GM23248 (cell line): ENCODE measurements around the gene IQGAP1. TPM values are rescaled to one million over a fixed set of nuclear protein-coding genes. Genes with fewer than 3 reads are reported as not detected.

Source experiments
- DNase-seq: peaks from one replicate; pipeline ENCODE4 v3.0.0-alpha.2; 2015
- H2AFZ ChIP-seq: fragments of 200-600 bp; sonication (generic); 2 replicates; pipeline ENCODE4 v1.6.1; 2016; ENCODE audit warnings: antibody characterized with exemption
- H3F3A ChIP-seq: fragments of 200-600 bp; sonication (generic); 2 replicates; pipeline ENCODE4 v1.6.1; 2016; ENCODE audit warnings: mild to moderate bottlenecking, antibody characterized with exemption, mixed run types; ENCODE audit not compliant: insufficient read depth
- H3K27ac ChIP-seq: fragments of 200-600 bp; sonication (generic); 2 replicates; pipeline ENCODE4 v1.5.1; 2016; ENCODE audit warnings: mild to moderate bottlenecking
- H3K27me3 ChIP-seq: fragments of 200-600 bp; sonication (generic); replicated peaks from 2 replicates; pipeline ENCODE4 v1.6.1; 2016; ENCODE audit warnings: mild to moderate bottlenecking; ENCODE audit not compliant: insufficient read depth
- H3K36me3 ChIP-seq: fragments of 200-600 bp; sonication (generic); 2 replicates; pipeline ENCODE4 v1.6.1; 2016; ENCODE audit warnings: low read depth, mild to moderate bottlenecking
- H3K4me1 ChIP-seq: fragments of 200-600 bp; sonication (generic); 2 replicates; pipeline ENCODE4 v1.6.1; 2016; ENCODE audit warnings: mild to moderate bottlenecking; ENCODE audit not compliant: insufficient read depth
- H3K4me2 ChIP-seq: fragments of 200-600 bp; sonication (generic); one replicate; pipeline ENCODE4 v1.6.1; 2016; ENCODE audit warnings: mild to moderate bottlenecking; ENCODE audit not compliant: unreplicated experiment
- H3K4me3 ChIP-seq: fragments of 200-600 bp; sonication (generic); 2 replicates; pipeline ENCODE4 v1.5.1; 2016; ENCODE audit warnings: mild to moderate bottlenecking
- H3K79me2 ChIP-seq: fragments of 200-600 bp; sonication (generic); 2 replicates; pipeline ENCODE4 v1.6.1; 2016; ENCODE audit warnings: mild to moderate bottlenecking; ENCODE audit not compliant: insufficient read depth
- H3K9ac ChIP-seq: fragments of 200-600 bp; sonication (generic); 2 replicates; pipeline ENCODE4 v1.6.1; 2016; ENCODE audit warnings: mild to moderate bottlenecking
- H3K9me2 ChIP-seq: fragments of 200-600 bp; sonication (generic); 2 replicates; pipeline ENCODE4 v1.6.1; 2016; ENCODE audit warnings: mixed run types, mild to moderate bottlenecking, moderate library complexity; ENCODE audit not compliant: insufficient read depth
- H3K9me3 ChIP-seq: fragments of 200-600 bp; sonication (generic); one replicate; pipeline ENCODE4 v1.6.1; 2017; ENCODE audit warnings: low read depth
- H4K20me1 ChIP-seq: fragments of 200-600 bp; sonication (generic); 2 replicates; pipeline ENCODE4 v1.6.0; 2016; ENCODE audit not compliant: insufficient read depth
- EZH2 ChIP-seq: fragments of 200-600 bp; sonication (generic); IDR thresholded peaks from 2 replicates; pipeline ENCODE4 v1.6.1; 2018; ENCODE audit warnings: antibody characterized with exemption, mild to moderate bottlenecking; ENCODE audit not compliant: insufficient read depth, poor library complexity, severe bottlenecking
- EZH2phosphoT487 ChIP-seq: fragments of 200-600 bp; sonication (generic); IDR thresholded peaks from 2 replicates; pipeline ENCODE4 v1.6.1; 2018; ENCODE audit warnings: antibody characterized with exemption, moderate library complexity, mild to moderate bottlenecking, low read depth; ENCODE audit not compliant: insufficient read depth
- WGBS, 2 experiments: methylation state at CpG; one replicate each; pipeline ENCODE4 v1.1.6; 2015 to 2017; ENCODE audit warnings: low lambda C conversion rate in 2 of 2, low coverage in 1 of 2; ENCODE audit errors: missing lambda C conversion rate in 2 of 2; 5-methylcytosine and 5-hydroxymethylcytosine counted together
- in situ Hi-C: fragments of 300-500 bp; cut with MboI; formaldehyde crosslinking; loops from 2 replicates; pipeline ENCODE4 v1.15.0; 2020
- polyA plus RNA-seq: library from polyadenylated mRNA; unstranded; fragments of >200 nt; fragmentation: Nextera tagmentation; extraction: Ambion mirVana; gene quantifications from 2 replicates; pipeline ENCODE4 v1.2.1, GENCODE V29; 2016
- total RNA-seq: library from RNA; depleted of rRNA; stranded (reverse); fragments of >200 nt; shearing (Covaris generic); gene quantifications from 2 replicates; pipeline ENCODE4 v1.2.3, GENCODE V29; 2014; rRNA removed

IQGAP1 gene, protein sequence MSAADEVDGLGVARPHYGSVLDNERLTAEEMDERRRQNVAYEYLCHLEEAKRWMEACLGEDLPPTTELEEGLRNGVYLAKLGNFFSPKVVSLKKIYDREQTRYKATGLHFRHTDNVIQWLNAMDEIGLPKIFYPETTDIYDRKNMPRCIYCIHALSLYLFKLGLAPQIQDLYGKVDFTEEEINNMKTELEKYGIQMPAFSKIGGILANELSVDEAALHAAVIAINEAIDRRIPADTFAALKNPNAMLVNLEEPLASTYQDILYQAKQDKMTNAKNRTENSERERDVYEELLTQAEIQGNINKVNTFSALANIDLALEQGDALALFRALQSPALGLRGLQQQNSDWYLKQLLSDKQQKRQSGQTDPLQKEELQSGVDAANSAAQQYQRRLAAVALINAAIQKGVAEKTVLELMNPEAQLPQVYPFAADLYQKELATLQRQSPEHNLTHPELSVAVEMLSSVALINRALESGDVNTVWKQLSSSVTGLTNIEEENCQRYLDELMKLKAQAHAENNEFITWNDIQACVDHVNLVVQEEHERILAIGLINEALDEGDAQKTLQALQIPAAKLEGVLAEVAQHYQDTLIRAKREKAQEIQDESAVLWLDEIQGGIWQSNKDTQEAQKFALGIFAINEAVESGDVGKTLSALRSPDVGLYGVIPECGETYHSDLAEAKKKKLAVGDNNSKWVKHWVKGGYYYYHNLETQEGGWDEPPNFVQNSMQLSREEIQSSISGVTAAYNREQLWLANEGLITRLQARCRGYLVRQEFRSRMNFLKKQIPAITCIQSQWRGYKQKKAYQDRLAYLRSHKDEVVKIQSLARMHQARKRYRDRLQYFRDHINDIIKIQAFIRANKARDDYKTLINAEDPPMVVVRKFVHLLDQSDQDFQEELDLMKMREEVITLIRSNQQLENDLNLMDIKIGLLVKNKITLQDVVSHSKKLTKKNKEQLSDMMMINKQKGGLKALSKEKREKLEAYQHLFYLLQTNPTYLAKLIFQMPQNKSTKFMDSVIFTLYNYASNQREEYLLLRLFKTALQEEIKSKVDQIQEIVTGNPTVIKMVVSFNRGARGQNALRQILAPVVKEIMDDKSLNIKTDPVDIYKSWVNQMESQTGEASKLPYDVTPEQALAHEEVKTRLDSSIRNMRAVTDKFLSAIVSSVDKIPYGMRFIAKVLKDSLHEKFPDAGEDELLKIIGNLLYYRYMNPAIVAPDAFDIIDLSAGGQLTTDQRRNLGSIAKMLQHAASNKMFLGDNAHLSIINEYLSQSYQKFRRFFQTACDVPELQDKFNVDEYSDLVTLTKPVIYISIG (N-terminal part only)
- total RNA-seq = 165 and 185 TPM in 2 replicates
- 97.4 and 101 TPM in 2 replicates for polyA plus RNA-seq

DNA sequence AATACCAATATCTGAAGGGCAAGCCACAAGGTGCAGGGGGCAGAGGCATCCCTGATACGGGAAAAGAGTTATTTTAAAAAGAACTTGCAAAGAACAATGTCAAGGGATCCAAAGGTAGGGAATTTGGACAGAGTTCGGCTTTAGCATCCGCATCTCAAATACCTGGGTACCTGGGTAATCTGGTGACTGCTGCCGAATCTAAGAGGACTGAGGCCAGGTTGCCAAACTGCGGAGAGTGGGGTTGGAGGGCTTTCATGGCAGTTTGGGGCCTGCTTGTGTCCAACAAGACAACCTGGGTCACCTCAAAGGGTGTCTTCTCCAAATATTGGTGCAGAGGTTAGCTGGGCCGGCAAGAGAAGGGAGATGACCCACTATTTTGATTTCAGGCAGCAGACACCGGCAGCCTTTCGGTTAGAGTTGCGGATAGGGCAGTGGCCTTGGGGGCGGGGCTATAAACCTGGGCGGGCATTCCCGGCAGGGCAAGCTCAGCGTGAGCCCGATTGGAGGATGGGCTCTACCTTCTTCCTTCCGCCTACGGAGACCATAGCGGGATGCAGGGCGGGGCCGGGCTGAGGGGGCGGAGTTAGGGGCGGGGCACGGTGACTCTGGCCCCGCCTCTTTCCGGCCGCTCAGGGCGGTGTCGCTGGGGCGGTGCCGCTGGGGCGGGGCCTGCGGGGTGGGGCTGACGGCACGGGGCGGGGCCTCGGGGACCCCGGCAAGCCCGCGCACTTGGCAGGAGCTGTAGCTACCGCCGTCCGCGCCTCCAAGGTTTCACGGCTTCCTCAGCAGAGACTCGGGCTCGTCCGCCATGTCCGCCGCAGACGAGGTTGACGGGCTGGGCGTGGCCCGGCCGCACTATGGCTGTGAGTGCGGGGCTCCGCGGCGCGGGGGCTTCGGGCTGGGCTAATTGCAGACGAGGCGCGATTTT, at the start of gene IQGAP1:
IQGAP1 (plus strand) TSS at position 709 of the 928 bp plus-strand sequence; CDS start at position 809, 100 bp downstream.
- Histone ChIP-seq H3K9me3 (no peaks in the 10 kb centered on the region), H3K4me1 (peaks cover 15% of the 10 kb centered on the region), H3K27ac (peak within 1 kb of the TSS; percentile 85), H2AFZ (peak within 1 kb of the TSS; percentile 99), H3K27me3 (no peaks in the 10 kb centered on the region), H3K79me2 (peaks cover 43% of the 10 kb centered on the region), H3F3A (peaks cover 19% of the 10 kb centered on the region; the same call in 1 of the 2 replicates), H3K4me3 (peak within 1 kb of the TSS; percentile 87), H4K20me1 (0 out of 2 replicates have a peak, but pooled peaks cover 9% of the 10 kb centered on the region), H3K9ac (peak within 1 kb of the TSS; percentile 97), H3K9me2 (no peaks in the 10 kb centered on the region), H3K4me2 (peak within 1 kb of the TSS; percentile 85), H3K36me3 (peaks cover 11% of the 10 kb centered on the region; the same call in 1 of the 2 replicates)
- in situ Hi-C loops = no loop called here
- 11 to 14% methylated on average over 25 to 37 of the region's 62 CpGs for WGBS, 2 experiments
- DNase-seq = peak; percentile 98
- TF ChIP-seq EZH2 (no peak), EZH2phosphoT487 (no peak)

DNA sequence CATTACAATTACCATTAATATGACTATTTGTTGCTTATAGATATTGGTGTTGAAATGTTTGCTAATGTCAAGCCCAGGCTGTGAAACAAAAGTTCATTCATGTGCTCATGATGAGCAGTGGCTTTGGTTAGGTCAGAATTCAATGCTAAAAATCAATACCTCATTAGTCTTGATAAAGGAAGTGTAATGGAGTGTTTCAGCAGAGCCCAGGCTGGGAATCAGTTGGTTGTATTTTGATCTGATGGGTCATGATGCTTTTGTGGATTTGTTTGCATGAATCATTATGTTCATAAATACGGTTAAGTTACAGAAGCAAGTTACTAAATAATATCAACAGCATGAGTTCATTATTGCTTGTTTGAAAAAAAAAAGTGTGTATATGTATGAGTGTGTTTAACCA, 49.5 kb upstream of the IQGAP1 start:
- no peaks in the 10 kb centered on the region for H3K79me2 ChIP-seq
- H3K9me3 ChIP-seq = no peaks in the 10 kb centered on the region
- no peak overlapping the region for H3K9ac ChIP-seq
- DNase-seq = no peak
- H3F3A ChIP-seq = peaks cover 14% of the 10 kb centered on the region
- H3K27me3 ChIP-seq = no peaks in the 10 kb centered on the region
- no peaks in the 10 kb centered on the region for H3K36me3 ChIP-seq
- WGBS, 2 experiments = 18 to 27% methylated on average over 1 of the region's 1 CpG
- no peak overlapping the region for H3K27ac ChIP-seq
- H3K4me2 ChIP-seq = no peak overlapping the region
- H3K4me1 ChIP-seq = peaks cover 21% of the 10 kb centered on the region
- TF ChIP-seq EZH2 (no peak), EZH2phosphoT487 (no peak)
- in situ Hi-C loops = no loop called here
- no peak overlapping the region for H3K4me3 ChIP-seq
- no peak overlapping the region for H2AFZ ChIP-seq
- no peaks in the 10 kb centered on the region for H3K9me2 ChIP-seq
- no peaks in the 10 kb centered on the region for H4K20me1 ChIP-seq

DNA sequence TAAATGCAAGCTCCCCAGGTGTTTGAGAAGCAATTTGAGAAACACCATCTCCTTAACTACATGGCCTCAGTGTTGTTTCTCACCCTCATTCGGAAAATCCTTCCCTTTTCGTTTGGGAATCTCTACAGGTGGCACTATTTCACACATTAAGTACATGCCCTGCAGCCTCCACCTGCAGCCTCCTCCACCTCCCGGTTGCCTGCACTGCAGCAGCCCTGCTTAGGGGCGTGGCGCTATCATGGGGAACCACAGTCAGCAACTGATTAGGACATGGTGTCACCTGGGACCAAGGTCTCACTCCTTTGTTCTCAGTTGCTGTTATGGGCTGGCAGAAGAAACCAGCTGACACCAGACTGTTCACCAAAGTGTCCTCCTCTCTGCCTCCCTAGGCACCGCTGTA, 47.7 kb upstream of the IQGAP1 start:
- no peak for TF ChIP-seq EZH2
- no peaks in the 10 kb centered on the region for H3K36me3 ChIP-seq
- H3K9me3 ChIP-seq = no peaks in the 10 kb centered on the region
- in situ Hi-C loops = no loop called here
- no peaks in the 10 kb centered on the region for H3K27me3 ChIP-seq
- H3K27ac ChIP-seq = no peak overlapping the region
- no peaks in the 10 kb centered on the region for H3K79me2 ChIP-seq
- DNase-seq = no peak
- no peak overlapping the region for H3K4me2 ChIP-seq
- no peaks in the 10 kb centered on the region for H4K20me1 ChIP-seq
- peaks cover 21% of the 10 kb centered on the region for H3K4me1 ChIP-seq
- no peak overlapping the region for H3K9ac ChIP-seq
- no peaks in the 10 kb centered on the region for H3K9me2 ChIP-seq
- H3F3A ChIP-seq = peaks cover 14% of the 10 kb centered on the region
- WGBS, 2 experiments = 65 to 68% methylated on average over 6 of the region's 6 CpGs
- no peak overlapping the region for H3K4me3 ChIP-seq
- H2AFZ ChIP-seq = no peak overlapping the region
